Hepatocyte (in vitro differentiated cells): ENCODE results near the gene MED17. TPM values are rescaled to one million over a fixed set of nuclear protein-coding genes. Genes with fewer than 3 reads are reported as not detected.
"Not testable (repeated sequence)": the region's sequence is repeated elsewhere in the genome, so short reads cannot be mapped to it uniquely, and the experiment has no call there.

Source experiments
- DNase-seq: peaks from one replicate; pipeline ENCODE4 v3.0.0-alpha.2; 2016; ENCODE audit warnings: low spot score
- H2AFZ ChIP-seq: fragments of 200-600 bp; sonication (generic); 2 replicates; pipeline ENCODE4 v1.6.0; 2016; ENCODE audit warnings: antibody characterized with exemption, mild to moderate bottlenecking
- H3K27ac ChIP-seq: fragments of 200-600 bp; sonication (generic); 2 replicates; pipeline ENCODE4 v1.5.1; 2016; ENCODE audit warnings: mild to moderate bottlenecking
- H3K27me3 ChIP-seq: fragments of 200-600 bp; sonication (generic); 2 replicates; pipeline ENCODE4 v1.6.1; 2016
- H3K36me3 ChIP-seq: fragments of 200-600 bp; sonication (generic); replicated peaks from 2 replicates; pipeline ENCODE4 v1.5.1; 2016; ENCODE audit warnings: low read depth; ENCODE audit not compliant: insufficient read depth
- H3K4me1 ChIP-seq: fragments of 200-600 bp; sonication (generic); 2 replicates; pipeline ENCODE4 v1.5.1; 2016; ENCODE audit warnings: mild to moderate bottlenecking, moderate library complexity; ENCODE audit not compliant: insufficient read depth
- H3K4me2 ChIP-seq: fragments of 200-600 bp; sonication (generic); 2 replicates; pipeline ENCODE4 v1.6.0; 2016
- H3K4me3 ChIP-seq: fragments of 200-600 bp; sonication (generic); 2 replicates; pipeline ENCODE4 v1.5.1; 2016; ENCODE audit warnings: mild to moderate bottlenecking
- H3K79me2 ChIP-seq: fragments of 200-600 bp; sonication (generic); 2 replicates; pipeline ENCODE4 v1.6.0; 2017; ENCODE audit warnings: mild to moderate bottlenecking
- H3K9me2 ChIP-seq: fragments of 200-600 bp; sonication (generic); replicated peaks from 2 replicates; pipeline ENCODE4 v1.6.0; 2017; ENCODE audit warnings: mild to moderate bottlenecking; ENCODE audit not compliant: insufficient read depth
- H3K9me3 ChIP-seq: fragments of 200-600 bp; sonication (generic); 2 replicates; pipeline ENCODE4 v1.5.1; 2016; ENCODE audit warnings: low read depth, mild to moderate bottlenecking
- H4K20me1 ChIP-seq: fragments of 200-600 bp; sonication (generic); 2 replicates; pipeline ENCODE4 v1.6.0; 2016; ENCODE audit warnings: mild to moderate bottlenecking; ENCODE audit not compliant: insufficient read depth, poor library complexity, severe bottlenecking
- EZH2 ChIP-seq: fragments of 200-600 bp; sonication (generic); IDR thresholded peaks from 2 replicates; pipeline ENCODE4 v1.6.1; 2016; ENCODE audit warnings: antibody characterized with exemption, mild to moderate bottlenecking, borderline replicate concordance
- EZH2phosphoT487 ChIP-seq: fragments of 200-600 bp; sonication (generic); IDR thresholded peaks from one replicate; pipeline ENCODE4 v1.6.1; 2018; ENCODE audit warnings: antibody characterized with exemption, mild to moderate bottlenecking, low read depth, moderate library complexity; ENCODE audit not compliant: unreplicated experiment, severe bottlenecking
- WGBS: methylation state at CpG from one replicate; pipeline ENCODE4 v1.1.6; 2016; ENCODE audit warnings: low lambda C conversion rate; ENCODE audit errors: missing lambda C conversion rate; 5-methylcytosine and 5-hydroxymethylcytosine counted together
- polyA plus RNA-seq: library from polyadenylated mRNA; unstranded; fragments of >200 nt; fragmentation: Nextera tagmentation; extraction: Ambion mirVana; gene quantifications from 2 replicates; pipeline ENCODE4 v1.2.1, GENCODE V29; 2016
- total RNA-seq: library from RNA; depleted of rRNA; stranded (reverse); fragments of >200 nt; gene quantifications from 2 replicates; pipeline ENCODE4 v1.2.3, GENCODE V29; 2014
- TF ChIP-seq, protein P1 (sequence below): fragments of 200-600 bp; sonication (generic); IDR thresholded peaks from 2 replicates; pipeline ENCODE4 v1.5.1; 2016; ENCODE audit warnings: antibody characterized with exemption, mild to moderate bottlenecking; ENCODE audit not compliant: poor library complexity

The MED17 gene
- total and polyA plus RNA-seq, 2 experiments from 2014 or later: 18.3 to 33.7 TPM

GRCh38 chr11:93756748-93757147 lies 27.3 kb upstream of the MED17 start:
- Histone ChIP-seq H4K20me1 (no peaks in the 10 kb centered on the region), H3K4me2 (no peak overlapping the region), H3K9me3 (no peaks in the 10 kb centered on the region), H3K4me3 (no peak overlapping the region), H3K79me2 (no peaks in the 10 kb centered on the region), H2AFZ (no peak overlapping the region), H3K27me3 (no peaks in the 10 kb centered on the region), H3K36me3 (no peaks in the 10 kb centered on the region), H3K9me2 (no peaks in the 10 kb centered on the region), H3K4me1 (no peaks in the 10 kb centered on the region), H3K27ac (no peak overlapping the region)
- DNase-seq: no peak
- TF ChIP-seq, protein P1, sequence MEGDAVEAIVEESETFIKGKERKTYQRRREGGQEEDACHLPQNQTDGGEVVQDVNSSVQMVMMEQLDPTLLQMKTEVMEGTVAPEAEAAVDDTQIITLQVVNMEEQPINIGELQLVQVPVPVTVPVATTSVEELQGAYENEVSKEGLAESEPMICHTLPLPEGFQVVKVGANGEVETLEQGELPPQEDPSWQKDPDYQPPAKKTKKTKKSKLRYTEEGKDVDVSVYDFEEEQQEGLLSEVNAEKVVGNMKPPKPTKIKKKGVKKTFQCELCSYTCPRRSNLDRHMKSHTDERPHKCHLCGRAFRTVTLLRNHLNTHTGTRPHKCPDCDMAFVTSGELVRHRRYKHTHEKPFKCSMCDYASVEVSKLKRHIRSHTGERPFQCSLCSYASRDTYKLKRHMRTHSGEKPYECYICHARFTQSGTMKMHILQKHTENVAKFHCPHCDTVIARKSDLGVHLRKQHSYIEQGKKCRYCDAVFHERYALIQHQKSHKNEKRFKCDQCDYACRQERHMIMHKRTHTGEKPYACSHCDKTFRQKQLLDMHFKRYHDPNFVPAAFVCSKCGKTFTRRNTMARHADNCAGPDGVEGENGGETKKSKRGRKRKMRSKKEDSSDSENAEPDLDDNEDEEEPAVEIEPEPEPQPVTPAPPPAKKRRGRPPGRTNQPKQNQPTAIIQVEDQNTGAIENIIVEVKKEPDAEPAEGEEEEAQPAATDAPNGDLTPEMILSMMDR: no peak
- no peak for TF ChIP-seq EZH2phosphoT487
- no peak for TF ChIP-seq EZH2
- 84% methylated on average over 3 of the region's 3 CpGs for WGBS

GRCh38 chr11:93757301-93757700 lies 26.8 kb upstream of the MED17 start:
- H4K20me1 ChIP-seq: no peaks in the 10 kb centered on the region
- no peak overlapping the region for H2AFZ ChIP-seq
- no peak for DNase-seq
- H3K9me3 ChIP-seq: no peaks in the 10 kb centered on the region
- H3K4me1 ChIP-seq: no peaks in the 10 kb centered on the region
- WGBS: 97% methylated on average over 3 of the region's 3 CpGs
- TF ChIP-seq EZH2phosphoT487 (no peak), EZH2 (no peak)
- TF ChIP-seq, protein P1: no peak
- H3K4me2 ChIP-seq: no peak overlapping the region
- H3K9me2 ChIP-seq: no peaks in the 10 kb centered on the region
- no peaks in the 10 kb centered on the region for H3K27me3 ChIP-seq
- H3K4me3 ChIP-seq: no peak overlapping the region
- no peaks in the 10 kb centered on the region for H3K36me3 ChIP-seq
- H3K79me2 ChIP-seq: no peaks in the 10 kb centered on the region
- no peak overlapping the region for H3K27ac ChIP-seq

DNA sequence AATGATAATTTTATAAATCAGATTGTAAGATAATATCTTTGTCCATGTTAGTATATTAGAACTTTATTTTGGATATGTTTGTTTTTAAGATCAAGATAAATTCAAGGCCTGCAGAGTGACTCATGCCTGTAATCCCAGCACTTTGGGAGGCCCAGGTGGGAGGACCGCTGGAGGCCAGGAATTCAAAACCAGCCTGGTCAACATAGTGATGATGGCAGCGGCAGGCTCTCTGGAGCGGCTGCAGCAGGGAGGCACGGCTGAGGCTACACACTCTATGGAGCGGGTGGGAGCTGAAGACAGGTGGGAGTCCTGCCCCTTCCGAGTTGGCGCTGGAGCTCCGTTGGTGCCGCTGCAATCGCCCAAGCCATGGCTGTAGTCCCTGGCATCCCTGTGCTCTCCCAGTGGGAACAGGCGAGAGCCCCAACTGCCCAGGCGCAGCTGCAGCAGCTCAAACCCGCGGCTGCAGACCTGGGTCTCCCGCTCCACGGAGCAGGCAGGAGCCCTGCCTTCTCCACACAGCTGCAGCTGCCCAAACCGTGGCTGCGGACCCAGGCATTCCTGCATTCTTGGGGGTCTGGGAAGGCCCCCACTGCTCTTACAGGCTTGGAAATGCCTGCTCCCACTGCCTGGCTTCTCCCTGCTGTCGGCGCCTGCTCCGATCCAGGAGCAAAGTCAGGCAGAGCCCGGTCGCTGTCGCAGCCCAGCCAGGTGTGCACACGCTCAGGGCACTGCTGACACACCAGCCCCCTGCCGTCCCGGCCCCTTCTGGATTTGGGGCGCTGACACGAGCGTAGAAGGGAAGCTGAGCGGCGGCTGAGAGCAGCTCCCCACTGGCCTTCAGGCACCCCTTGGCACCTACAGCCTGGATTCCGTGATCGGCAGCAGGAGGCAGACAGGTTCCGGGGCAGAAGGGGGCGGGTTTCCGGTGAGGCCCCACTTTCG lies 25.9 kb upstream of the MED17 start:
- Histone ChIP-seq H3K4me2 (no peak overlapping the region), H3K4me3 (no peak overlapping the region), H2AFZ (no peak overlapping the region), H3K27me3 (no peaks in the 10 kb centered on the region), H3K27ac (no peak overlapping the region), H3K9me3 (no peaks in the 10 kb centered on the region), H3K36me3 (no peaks in the 10 kb centered on the region), H3K79me2 (no peaks in the 10 kb centered on the region), H3K9me2 (no peaks in the 10 kb centered on the region), H4K20me1 (no peaks in the 10 kb centered on the region), H3K4me1 (no peaks in the 10 kb centered on the region)
- WGBS: over 99% methylated on average over 38 of the region's 38 CpGs
- DNase-seq: no peak
- TF ChIP-seq, protein P1: no peak
- TF ChIP-seq EZH2: no peak
- no peak for TF ChIP-seq EZH2phosphoT487

DNA sequence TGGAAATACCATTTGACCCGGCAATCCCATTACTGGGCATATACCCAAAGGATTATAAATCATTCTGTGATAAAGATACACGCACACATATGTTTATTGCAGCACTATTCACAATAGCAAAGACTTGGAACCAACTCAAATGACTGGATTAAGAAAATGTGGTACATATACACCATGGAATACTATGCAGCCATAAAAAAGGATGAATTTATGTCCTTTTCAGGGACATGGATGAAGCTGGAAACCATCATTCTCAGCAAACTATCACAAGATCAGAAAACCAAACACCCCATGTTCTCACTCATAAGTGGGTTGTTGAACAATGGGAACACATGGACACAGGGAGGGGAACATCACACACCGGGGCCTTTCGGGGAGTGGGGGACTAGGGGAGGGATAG lies 25.0 kb upstream of the MED17 start:
- not testable (repeated sequence) for H3K27me3 ChIP-seq, H3K79me2 ChIP-seq, H3K9me3 ChIP-seq, H2AFZ ChIP-seq, DNase-seq, H3K4me1 ChIP-seq, H4K20me1 ChIP-seq, H3K4me2 ChIP-seq, H3K36me3 ChIP-seq, H3K4me3 ChIP-seq, H3K9me2 ChIP-seq, H3K27ac ChIP-seq
- WGBS: 100% methylated on average over 4 of the region's 4 CpGs
